SK-N-SH treated with all-trans-retinoic acid at 6 μM for 48 hours (cell line): ENCODE measurements around the gene TCAP.
A peak's percentile ranks its signal among the peaks of the same experiment; 100 is the strongest.

ENCODE experiments used
- ATAC-seq: fragments of 200-7000 bp; cut with Tn5 transposase; 3 replicates; pipeline ENCODE4 v1.9.1; 2020; ENCODE audit warnings: mild to moderate bottlenecking, moderate library complexity
- ARNTL ChIP-seq: fragments of 450-650 bp; formaldehyde crosslinking; IDR thresholded peaks from 2 replicates; pipeline ENCODE4 v1.5.0; 2020; ENCODE audit warnings: low read depth, mild to moderate bottlenecking, moderate library complexity, borderline replicate concordance
- BACH2 ChIP-seq: fragments of 250-450 bp; sonication (Bioruptor Pico); IDR thresholded peaks from 2 replicates; pipeline ENCODE4 v1.9.0; 2021; ENCODE audit warnings: mild to moderate bottlenecking, borderline replicate concordance
- CREB5 ChIP-seq: fragments of 250-450 bp; sonication (Bioruptor Pico); IDR thresholded peaks from 2 replicates; pipeline ENCODE4 v1.5.1; 2020; ENCODE audit warnings: low read depth, mild to moderate bottlenecking, moderate library complexity
- CSDC2 ChIP-seq: fragments of 250-450 bp; sonication (Bioruptor Pico); IDR thresholded peaks from 2 replicates; pipeline ENCODE4 v1.5.0; 2020; ENCODE audit warnings: mild to moderate bottlenecking, moderate library complexity
- GLIS3 ChIP-seq: fragments of 250-450 bp; sonication (Bioruptor Pico); IDR thresholded peaks from 2 replicates; pipeline ENCODE4 v1.5.0; 2020; ENCODE audit warnings: mild to moderate bottlenecking, moderate library complexity
- ISL1 ChIP-seq: fragments of 250-450 bp; sonication (Bioruptor Pico); IDR thresholded peaks from 2 replicates; pipeline ENCODE4 v2.1.2; 2022; ENCODE audit warnings: mild to moderate bottlenecking, moderate library complexity
- OSR1 ChIP-seq: fragments of 250-450 bp; sonication (Bioruptor Pico); IDR thresholded peaks from 2 replicates; pipeline ENCODE4 v1.8.0; 2022; ENCODE audit warnings: moderate library complexity, mild to moderate bottlenecking, inconsistent platforms
- PATZ1 ChIP-seq: fragments of 250-450 bp; sonication (Bioruptor Pico); IDR thresholded peaks from 2 replicates; pipeline ENCODE4 v1.8.0; 2020; ENCODE audit warnings: mild to moderate bottlenecking, moderate library complexity, borderline replicate concordance
- POU6F1 ChIP-seq: fragments of 250-450 bp; sonication (Bioruptor Pico); IDR thresholded peaks from 2 replicates; pipeline ENCODE4 v1.8.0; 2021; ENCODE audit warnings: low read depth, mild to moderate bottlenecking, moderate library complexity, borderline replicate concordance
- PPARA ChIP-seq: fragments of 250-450 bp; sonication (Bioruptor Pico); IDR thresholded peaks from 2 replicates; pipeline ENCODE4 v1.5.0; 2020; ENCODE audit warnings: mild to moderate bottlenecking, borderline replicate concordance
- SNAI2 ChIP-seq: fragments of 250-450 bp; sonication (Bioruptor Pico); IDR thresholded peaks from 2 replicates; pipeline ENCODE4 v1.5.0; 2020; ENCODE audit warnings: mild to moderate bottlenecking, moderate library complexity
- TOX ChIP-seq: fragments of 250-450 bp; sonication (Bioruptor Pico); IDR thresholded peaks from 2 replicates; pipeline ENCODE4 v1.8.0; 2021; ENCODE audit warnings: mild to moderate bottlenecking, moderate library complexity, borderline replicate concordance
- TSHZ2 ChIP-seq: fragments of 250-450 bp; sonication (Bioruptor Pico); IDR thresholded peaks from 2 replicates; pipeline ENCODE4 v1.5.0; 2020; ENCODE audit warnings: mild to moderate bottlenecking, moderate library complexity
- ZC3H10 ChIP-seq: fragments of 250-450 bp; sonication (Bioruptor Pico); IDR thresholded peaks from 2 replicates; pipeline ENCODE4 v1.5.1; 2021; ENCODE audit warnings: mild to moderate bottlenecking, moderate library complexity
- ZFP3 ChIP-seq: fragments of 250-450 bp; sonication (Bioruptor Pico); IDR thresholded peaks from 2 replicates; pipeline ENCODE4 v1.5.0; 2020; ENCODE audit warnings: mild to moderate bottlenecking, moderate library complexity
- ZFP30 ChIP-seq: fragments of 450-650 bp; formaldehyde crosslinking; IDR thresholded peaks from 2 replicates; pipeline ENCODE4 v1.5.0; 2022; ENCODE audit warnings: mild to moderate bottlenecking, moderate library complexity
- ZNF565 ChIP-seq: fragments of 450-650 bp; formaldehyde crosslinking; conservative IDR thresholded peaks from 2 replicates; pipeline ENCODE4 v1.5.0; 2020; ENCODE audit warnings: low read depth, mild to moderate bottlenecking, moderate library complexity
- ZNF70 ChIP-seq: fragments of 450-650 bp; formaldehyde crosslinking; IDR thresholded peaks from 2 replicates; pipeline ENCODE4 v1.5.0; 2020; ENCODE audit warnings: mild to moderate bottlenecking, moderate library complexity
- ZNF8 ChIP-seq: fragments of 450-650 bp; formaldehyde crosslinking; IDR thresholded peaks from 2 replicates; pipeline ENCODE4 v1.5.0; 2020; ENCODE audit warnings: mild to moderate bottlenecking, moderate library complexity

The TCAP gene

GRCh38 chr17:39687546-39688474 lies 22.7 kb downstream of the TCAP start, which contains the start of gene PGAP3:
TSS of gene PGAP3 (minus strand) at chr17:39688057. CDS start at chr17:39688014, 43 bp downstream.
- peak; percentile 97 for ATAC-seq
- TF ChIP-seq PPARA (CRISPR knock-in tag) = no peak
- TF ChIP-seq SNAI2 (CRISPR knock-in tag) = 0 out of 2 replicates have a peak, but pooled peaks have one; percentile 66
- no peak for TF ChIP-seq BACH2 (CRISPR knock-in tag)
- no peak for TF ChIP-seq ZC3H10
- TF ChIP-seq GLIS3 (CRISPR knock-in tag) = no peak
- no peak for TF ChIP-seq ZFP30 (CRISPR knock-in tag)
- no peak for TF ChIP-seq CREB5 (CRISPR knock-in tag)
- TF ChIP-seq CSDC2 (CRISPR knock-in tag) = peak; percentile 66; the same call in 1 of the 2 replicates
- TF ChIP-seq TSHZ2 (CRISPR knock-in tag) = peak; percentile 63; the same call in 1 of the 2 replicates
- TF ChIP-seq ZNF70 = no peak
- 0 out of 2 replicates have a peak, but pooled peaks have one; percentile 20 for TF ChIP-seq ZFP3 (CRISPR knock-in tag)
- peak; percentile 14; the same call in 1 of the 2 replicates for TF ChIP-seq ISL1 (CRISPR knock-in tag)
- no peak for TF ChIP-seq PATZ1 (CRISPR knock-in tag)
- TF ChIP-seq TOX (CRISPR knock-in tag) = 0 out of 2 replicates have a peak, but pooled peaks have one; percentile 12

- TF ChIP-seq OSR1 (no peak), POU6F1 (no peak), ZNF70 (no peak), CREB5 (CRISPR knock-in tag) (no peak), ZNF565 (CRISPR knock-in tag) (no peak), BACH2 (CRISPR knock-in tag) (no peak), PATZ1 (CRISPR knock-in tag) (no peak), CSDC2 (CRISPR knock-in tag) (no peak), ZC3H10 (no peak), ZFP30 (CRISPR knock-in tag) (no peak), ZNF8 (CRISPR knock-in tag) (no peak), ARNTL (CRISPR knock-in tag) (no peak), ISL1 (CRISPR knock-in tag) (no peak), TOX (CRISPR knock-in tag) (no peak)
- TF ChIP-seq, all 23 proteins: peak for 0
- ATAC-seq = no peak
Observed at GRCh38 chr17:39688475-39688835, 23.3 kb downstream of the TCAP start.
